ENCODE measurements around the gene PHOSPHO2.

DNA sequence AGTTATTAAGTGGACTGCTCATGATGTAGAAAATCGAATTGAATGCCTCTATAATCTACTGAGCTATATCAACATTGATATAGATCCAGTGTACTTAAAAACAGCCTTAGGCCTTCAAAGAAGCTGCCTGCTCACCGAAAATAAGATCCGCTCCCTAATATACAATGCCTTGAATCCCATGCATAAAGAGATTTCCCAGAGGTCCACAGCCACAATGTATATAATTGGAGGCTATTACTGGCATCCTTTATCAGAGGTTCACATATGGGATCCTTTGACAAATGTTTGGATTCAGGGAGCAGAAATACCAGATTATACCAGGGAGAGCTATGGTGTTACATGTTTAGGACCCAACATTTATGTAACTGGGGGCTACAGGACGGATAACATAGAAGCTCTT lies 41.4 kb downstream of the PHOSPHO2 start:
- TF ChIP-seq, protein P1, sequence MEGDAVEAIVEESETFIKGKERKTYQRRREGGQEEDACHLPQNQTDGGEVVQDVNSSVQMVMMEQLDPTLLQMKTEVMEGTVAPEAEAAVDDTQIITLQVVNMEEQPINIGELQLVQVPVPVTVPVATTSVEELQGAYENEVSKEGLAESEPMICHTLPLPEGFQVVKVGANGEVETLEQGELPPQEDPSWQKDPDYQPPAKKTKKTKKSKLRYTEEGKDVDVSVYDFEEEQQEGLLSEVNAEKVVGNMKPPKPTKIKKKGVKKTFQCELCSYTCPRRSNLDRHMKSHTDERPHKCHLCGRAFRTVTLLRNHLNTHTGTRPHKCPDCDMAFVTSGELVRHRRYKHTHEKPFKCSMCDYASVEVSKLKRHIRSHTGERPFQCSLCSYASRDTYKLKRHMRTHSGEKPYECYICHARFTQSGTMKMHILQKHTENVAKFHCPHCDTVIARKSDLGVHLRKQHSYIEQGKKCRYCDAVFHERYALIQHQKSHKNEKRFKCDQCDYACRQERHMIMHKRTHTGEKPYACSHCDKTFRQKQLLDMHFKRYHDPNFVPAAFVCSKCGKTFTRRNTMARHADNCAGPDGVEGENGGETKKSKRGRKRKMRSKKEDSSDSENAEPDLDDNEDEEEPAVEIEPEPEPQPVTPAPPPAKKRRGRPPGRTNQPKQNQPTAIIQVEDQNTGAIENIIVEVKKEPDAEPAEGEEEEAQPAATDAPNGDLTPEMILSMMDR (optimal IDR thresholded peaks at IDR 0.05 in 1 of 3, IDR thresholded peaks at IDR 0.05 in 1 of 3, conservative IDR thresholded peaks at IDR 0.05 in 1 of 3; ENCODE audit: extremely low read depth in 1 of 3, insufficient read depth in 2 of 3, low read length in 3 of 3), result no peak
- TF ChIP-seq EZH2 (IDR thresholded peaks at IDR 0.05; ENCODE audit: low read length), result no peak
